Upper lobe of right lung (tissue), 1 donor: ENCODE data around the gene DLEU7. TPM values are rescaled to one million over a fixed set of nuclear protein-coding genes. Genes with fewer than 3 reads are reported as not detected.

Source experiments
- ATAC-seq: fragments of 200-7000 bp; cut with Tn5 transposase; one replicate; pipeline ENCODE4 v1.9.1; 2020; ENCODE audit warnings: mild to moderate bottlenecking, moderate library complexity
- DNase-seq: peaks from one replicate; pipeline ENCODE4 v3.0.0-alpha.2; 2020
- H3K27ac ChIP-seq: fragments of 200-600 bp; one replicate; pipeline ENCODE4 v1.8.0; 2022
- H3K27me3 ChIP-seq: fragments of 200-600 bp; one replicate; pipeline ENCODE4 v1.8.0; 2022; ENCODE audit warnings: mild to moderate bottlenecking
- H3K36me3 ChIP-seq: fragments of 200-600 bp; one replicate; pipeline ENCODE4 v1.8.0; 2022
- H3K4me1 ChIP-seq: fragments of 200-600 bp; one replicate; pipeline ENCODE4 v1.8.0; 2022
- H3K4me3 ChIP-seq: fragments of 200-600 bp; one replicate; pipeline ENCODE4 v1.8.0; 2022; ENCODE audit warnings: mild to moderate bottlenecking
- H3K9me3 ChIP-seq: fragments of 200-600 bp; one replicate; pipeline ENCODE4 v1.8.0; 2022
- CTCF ChIP-seq: fragments of 200-600 bp; IDR thresholded peaks from one replicate; pipeline ENCODE4 v1.8.0; 2022; ENCODE audit warnings: antibody characterized with exemption
- intact Hi-C: fragments of 100-400 bp; cut with DNase I; formaldehyde crosslinking; loops from one replicate; pipeline ENCODE4 v1.11.0; 2022
- total RNA-seq: library from RNA; stranded (reverse); fragmentation: NEBNext Ultra II Directional; extraction: Animal tissue kit (Norgen Biotek cat#: 25700); gene quantifications from one replicate; pipeline ENCODE4 v1.2.1, GENCODE V29; 2021
- donor health status: DM: no; HTN: yes; CAD: no; lungs with severe emphysema.

Gene DLEU7
- total RNA-seq, 1 donor from 2014 or later = 1.6 TPM

GRCh38 chr13:50842990-50843256 lies 569 bp downstream of the DLEU7 start:
- TF ChIP-seq CTCF = no peak

GRCh38 chr13:50842251-50842989 lies 1.1 kb downstream of the DLEU7 start:
- H3K4me3 ChIP-seq = no peak overlapping the region
- ATAC-seq = no peak

More at GRCh38 chr13:50842990-50843256, 569 bp downstream of the DLEU7 start:
- Histone ChIP-seq H3K27me3 (peaks cover 14% of the 10 kb centered on the region), H3K4me3 (no peak overlapping the region), H3K9me3 (no peaks in the 10 kb centered on the region), H3K4me1 (peaks cover 7% of the 10 kb centered on the region), H3K36me3 (no peaks in the 10 kb centered on the region), H3K27ac (no peak overlapping the region)
- intact Hi-C loops = no loop called here
- DNase-seq (no peak), ATAC-seq (peak; percentile 22)

GRCh38 chr13:50841786-50842185 lies 1.7 kb downstream of the DLEU7 start:
- H3K4me1 ChIP-seq = peaks cover 7% of the 10 kb centered on the region
- no peaks in the 10 kb centered on the region for H3K36me3 ChIP-seq
- ATAC-seq (no peak), DNase-seq (no peak)
- peaks cover 14% of the 10 kb centered on the region for H3K27me3 ChIP-seq
- H3K4me3 ChIP-seq = no peak overlapping the region
- no peak overlapping the region for H3K27ac ChIP-seq
- H3K9me3 ChIP-seq = no peaks in the 10 kb centered on the region
- intact Hi-C loops = no loop called here
- no peak for TF ChIP-seq CTCF

More at GRCh38 chr13:50842251-50842989, 1.1 kb downstream of the DLEU7 start:
- no peaks in the 10 kb centered on the region for H3K36me3 ChIP-seq
- no peak for DNase-seq
- TF ChIP-seq CTCF = no peak
- H3K27me3 ChIP-seq = peaks cover 14% of the 10 kb centered on the region
- no peaks in the 10 kb centered on the region for H3K9me3 ChIP-seq
- intact Hi-C loops = no loop called here
- H3K4me1 ChIP-seq = peaks cover 7% of the 10 kb centered on the region
- H3K27ac ChIP-seq = no peak overlapping the region

GRCh38 chr13:50840284-50840683 lies 3.2 kb downstream of the DLEU7 start:
- Histone ChIP-seq H3K27ac (no peak overlapping the region), H3K4me1 (peaks cover 7% of the 10 kb centered on the region), H3K36me3 (no peaks in the 10 kb centered on the region), H3K27me3 (peaks cover 14% of the 10 kb centered on the region), H3K4me3 (no peak overlapping the region), H3K9me3 (no peaks in the 10 kb centered on the region)
- no peak for DNase-seq
- ATAC-seq = no peak
- TF ChIP-seq CTCF = no peak
- intact Hi-C loops = no loop called here

GRCh38 chr13:50839828-50840227 lies 3.7 kb downstream of the DLEU7 start:
- peaks cover 14% of the 10 kb centered on the region for H3K27me3 ChIP-seq
- no peak overlapping the region for H3K4me3 ChIP-seq
- no peaks in the 10 kb centered on the region for H3K9me3 ChIP-seq
- TF ChIP-seq CTCF = no peak
- DNase-seq (no peak), ATAC-seq (no peak)
- intact Hi-C loops = no loop called here
- H3K27ac ChIP-seq = no peak overlapping the region
- no peaks in the 10 kb centered on the region for H3K36me3 ChIP-seq
- H3K4me1 ChIP-seq = peaks cover 7% of the 10 kb centered on the region

- no peak for TF ChIP-seq CTCF
- Histone ChIP-seq H3K4me3 (no peak overlapping the region), H3K27ac (no peak overlapping the region), H3K9me3 (no peaks in the 10 kb centered on the region), H3K27me3 (peaks cover 14% of the 10 kb centered on the region), H3K4me1 (peaks cover 7% of the 10 kb centered on the region), H3K36me3 (no peaks in the 10 kb centered on the region)
- no peak for ATAC-seq
- intact Hi-C loops = no loop called here
- no peak for DNase-seq
Observed at GRCh38 chr13:50838701-50839100, 4.8 kb downstream of the DLEU7 start.
